CD4-positive, alpha-beta T cell treated with Interleukin-1 beta for 1 hour (primary cell): Measurements from ENCODE around the gene NACC1.
"Not testable (repeated sequence)": the region's sequence is repeated elsewhere in the genome, so short reads cannot be mapped to it uniquely, and the experiment has no call there.

Experiments
- DNase-seq, 2 donors: peaks; one replicate each; pipeline ENCODE4 v3.0.0-alpha.2; 2020 to 2022

The NACC1 gene

GRCh38 chr19:13149173-13149627 lies 31.1 kb downstream of the NACC1 start:
- DNase-seq, result not testable (repeated sequence)

- DNase-seq, result peak in 1 of 2 donors; percentile 12
These were observed 31.6 kb downstream of the NACC1 start for GRCh38 chr19:13149628-13150186.

GRCh38 chr19:13150187-13150930 lies 32.3 kb downstream of the NACC1 start, which contains the start of the genes IER2 and STX10:
Gene IER2 (plus strand): TSS chr19:13150411. CDS start chr19:13153187, 2,776 bp downstream.
Gene STX10 (minus strand): TSS chr19:13150375. CDS start chr19:13150173, 202 bp downstream.
- DNase-seq, result peak; percentile 95

GRCh38 chr19:13150931-13151604 lies 33.0 kb downstream of the NACC1 start:
- DNase-seq, result peak; percentile 36 to 39

- DNase-seq, result peak; percentile 97
These were observed 33.7 kb downstream of the NACC1 start for GRCh38 chr19:13151605-13152355.

GRCh38 chr19:13152356-13152973 lies 34.4 kb downstream of the NACC1 start:
- no peak for DNase-seq

- peak; percentile 96 to 99 for DNase-seq
These were observed 35.0 kb downstream of the NACC1 start for GRCh38 chr19:13152974-13153568.

GRCh38 chr19:13153569-13154240 lies 35.6 kb downstream of the NACC1 start:
- DNase-seq, result no peak

GRCh38 chr19:13154241-13154778 lies 36.2 kb downstream of the NACC1 start:
- peak; percentile 56 to 80 for DNase-seq

- DNase-seq, result peak; percentile 86 to 90
These were observed 36.9 kb downstream of the NACC1 start for GRCh38 chr19:13154911-13155471.

- DNase-seq, result peak; percentile 88 to 92
These were observed 37.7 kb downstream of the NACC1 start for GRCh38 chr19:13155472-13156359.

- no peak for DNase-seq
These were observed 41.6 kb downstream of the NACC1 start for GRCh38 chr19:13159713-13160112.

- DNase-seq, result no peak
These were observed 42.5 kb downstream of the NACC1 start for GRCh38 chr19:13160557-13160956.

- DNase-seq, result peak; percentile 87
These were observed 44.9 kb downstream of the NACC1 start for GRCh38 chr19:13162724-13163608.

- peak; percentile 35 to 44 for DNase-seq
These were observed 45.7 kb downstream of the NACC1 start for GRCh38 chr19:13163609-13164342.

GRCh38 chr19:13164343-13165161 lies 46.5 kb downstream of the NACC1 start:
- DNase-seq, result peak; percentile 41 to 48
